Measurements from ENCODE around the gene AFG1L. TPM values are rescaled to one million over a fixed set of nuclear protein-coding genes. Genes with fewer than 3 reads are reported as not detected.

The AFG1L gene
- total RNA-seq, 4 donors from 2014 or later, result 2.1 to 6.2 (median 2.8) TPM

DNA sequence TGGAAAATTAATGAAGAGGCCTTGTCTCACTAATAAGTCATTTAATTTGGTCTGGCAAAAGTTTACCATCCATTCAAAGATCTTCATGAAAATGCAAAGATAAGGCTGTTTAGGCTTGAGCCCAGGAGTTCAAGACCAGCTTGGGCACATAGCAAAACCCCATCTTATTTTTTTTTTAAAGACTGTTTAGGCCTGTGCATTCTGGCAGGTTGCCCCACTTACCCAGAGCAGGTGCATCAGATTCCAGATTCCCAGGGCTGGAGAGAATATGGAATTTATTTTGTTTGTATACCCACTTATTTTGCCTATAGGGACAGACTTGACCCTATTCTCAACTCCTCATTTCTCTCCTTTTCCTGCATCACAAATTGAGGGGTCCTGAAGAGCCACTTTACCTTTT lies 271.6 kb downstream of the AFG1L start:
- intact Hi-C loops (cut with DNase I; ENCODE audit: low total_unique reads), result no loop called here
- no peak overlapping the region for H3K4me3 ChIP-seq (ENCODE audit: low read depth, poor library complexity, severe bottlenecking)
- no peak for DNase-seq (ENCODE audit: low spot score in 2 of 2)
- no peak for TF ChIP-seq POLR2A (IDR thresholded peaks at IDR 0.05)
- TF ChIP-seq CTCF (IDR thresholded peaks at IDR 0.05), result no peak

GRCh38 chr6:108568101-108568500 lies 273.2 kb downstream of the AFG1L start:
- H3K4me3 ChIP-seq (ENCODE audit: low read depth, poor library complexity, severe bottlenecking), result no peak overlapping the region
- intact Hi-C loops (cut with DNase I; ENCODE audit: low total_unique reads), result no loop called here
- no peak for DNase-seq (ENCODE audit: low spot score in 2 of 2)
- WGBS, 2 donors, result 91 to 96% methylated on average over 5 of the region's 5 CpGs
- no peak for TF ChIP-seq POLR2A (IDR thresholded peaks at IDR 0.05)
- TF ChIP-seq CTCF (IDR thresholded peaks at IDR 0.05), result no peak

GRCh38 chr6:108568551-108569305 lies 273.9 kb downstream of the AFG1L start:
- 89 to 91% methylated on average over 3 of the region's 3 CpGs for whole genome bisulfite sequencing, 2 donors
- TF ChIP-seq POLR2A (IDR thresholded peaks at IDR 0.05), result no peak
- no peak for TF ChIP-seq CTCF (IDR thresholded peaks at IDR 0.05)
- intact Hi-C loops (cut with DNase I; ENCODE audit: low total_unique reads), result no loop called here
- no peak overlapping the region for H3K4me3 ChIP-seq (ENCODE audit: low read depth, poor library complexity, severe bottlenecking)
- no peak for DNase-seq (ENCODE audit: low spot score in 2 of 2)

DNA sequence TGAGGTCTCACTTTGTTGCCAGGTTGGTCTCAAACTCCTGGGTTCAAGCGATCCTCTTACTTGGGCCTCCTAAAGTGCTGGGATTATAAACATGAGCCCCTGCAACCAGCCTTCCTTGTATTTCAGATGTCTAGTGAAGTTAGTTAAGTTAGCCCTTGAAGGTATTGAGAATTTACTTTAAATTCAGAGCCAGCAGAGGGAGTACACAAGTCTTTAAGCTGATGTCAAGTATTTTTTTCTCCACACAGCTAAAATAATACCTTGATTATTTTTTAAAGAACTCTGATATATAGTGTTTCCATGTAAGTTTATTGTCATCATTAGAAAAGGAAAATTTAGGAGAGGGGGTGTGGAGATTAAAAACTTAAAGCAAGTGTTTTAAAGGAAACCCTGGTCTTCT lies 275.7 kb downstream of the AFG1L start:
- WGBS, 2 donors, result 90 to 91% methylated on average over 1 of the region's 1 CpG
- intact Hi-C loops (cut with DNase I; ENCODE audit: low total_unique reads), result no loop called here
- H3K4me3 ChIP-seq (ENCODE audit: low read depth, poor library complexity, severe bottlenecking), result no peak overlapping the region
- DNase-seq (ENCODE audit: low spot score in 2 of 2), result no peak
- TF ChIP-seq CTCF (IDR thresholded peaks at IDR 0.05), result no peak
- TF ChIP-seq POLR2A (IDR thresholded peaks at IDR 0.05), result no peak

DNA sequence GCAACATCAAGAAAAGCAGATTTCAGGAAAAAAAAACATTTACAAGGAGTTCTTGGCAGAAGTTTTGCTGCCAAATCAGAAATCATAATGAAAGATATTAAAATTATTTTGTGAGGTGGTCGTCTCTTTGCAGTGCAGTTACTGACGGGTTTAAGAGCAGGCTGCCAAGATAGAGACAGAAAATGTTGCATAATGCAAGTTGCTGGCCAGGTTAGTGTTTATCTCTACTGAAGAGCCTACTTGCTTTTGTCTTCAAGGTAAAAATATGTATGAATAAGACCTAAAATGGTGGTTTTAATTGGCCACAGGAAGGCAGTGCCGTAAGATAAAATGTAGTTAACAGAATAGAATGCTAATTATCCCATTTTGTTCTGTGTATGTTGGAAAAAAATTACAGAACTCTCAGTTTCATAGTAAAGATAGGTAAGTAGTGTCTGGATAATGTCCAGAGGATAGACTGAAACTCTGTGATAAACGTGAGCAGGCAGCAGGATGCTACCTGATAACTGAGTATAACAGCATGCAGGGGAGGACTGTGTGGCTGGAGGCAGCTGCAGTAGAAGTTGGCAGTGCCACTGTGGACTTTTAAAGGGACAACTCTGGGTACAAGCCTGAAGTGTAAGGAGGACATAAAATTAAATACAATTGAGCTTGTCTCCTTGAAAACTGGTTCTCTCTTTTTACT lies 279.7 kb downstream of the AFG1L start:
- DNase-seq (ENCODE audit: low spot score in 2 of 2), result no peak
- no peak overlapping the region for H3K4me3 ChIP-seq (ENCODE audit: low read depth, poor library complexity, severe bottlenecking)
- intact Hi-C loops (cut with DNase I; ENCODE audit: low total_unique reads), result no loop called here
- TF ChIP-seq POLR2A (IDR thresholded peaks at IDR 0.05) (no peak), CTCF (IDR thresholded peaks at IDR 0.05) (no peak)
- WGBS, 2 donors, result 35 to 39% methylated on average over 4 of the region's 4 CpGs

Other genes with a start within 250 kb of the AFG1L start
- 100 to 1,000 TPM in 1 of 4 donors, 10 to 100 TPM in 3; 21.0 to 134 (median 61.6) TPM for gene OSTM1, start 220.3 kb upstream of the AFG1L start, total RNA-seq
- not detected for gene NR2E1, start 129.0 kb upstream of the AFG1L start, total RNA-seq
- gene SNX3, start 34.0 kb upstream of the AFG1L start, total RNA-seq, result 100 to 1,000 TPM in 2 of 4 donors, 10 to 100 TPM in 2; 94.6 to 127 (median 100) TPM